ENCODE measurements around the gene SCART1.

GRCh38 chr10:133481657-133482056 is 27.9 kb downstream of the SCART1 start:
- no peak for TF ChIP-seq CTCF (IDR thresholded peaks at IDR 0.05)
- TF ChIP-seq POLR2A (IDR thresholded peaks at IDR 0.05): no peak

All from heart left ventricle (tissue), 13 donors.